K562 (cell line): ENCODE measurements around the gene UFC1. TPM values are rescaled to one million over a fixed set of nuclear protein-coding genes. Genes with fewer than 3 reads are reported as not detected.

Source experiments
- COPS2 ChIP-seq: fragments of 450-650 bp; conservative IDR thresholded peaks from 2 replicates; pipeline ENCODE4 v1.6.1; 2016; ENCODE audit warnings: mild to moderate bottlenecking, moderate library complexity
- CREBBP ChIP-seq: IDR thresholded peaks from one replicate; pipeline ENCODE4 v1.6.1; 2012; ENCODE audit warnings: low read depth, mild to moderate bottlenecking, control low read depth, inconsistent platforms, low read length
- DMBX1 ChIP-seq: fragments of 250-450 bp; sonication (Bioruptor Pico); IDR thresholded peaks from 2 replicates; pipeline ENCODE4 v1.8.0; 2022; ENCODE audit warnings: inconsistent platforms, mild to moderate bottlenecking, moderate library complexity, borderline replicate concordance
- ETS2 ChIP-seq: IDR thresholded peaks from 2 replicates; pipeline ENCODE4 v1.6.1; 2016; ENCODE audit warnings: borderline replicate concordance, missing genetic modification characterization, mild to moderate bottlenecking, moderate library complexity, missing compliant biosample characterization; ENCODE audit not compliant: poor library complexity, severe bottlenecking
- ETV5 ChIP-seq: sonication (generic); formaldehyde crosslinking; IDR thresholded peaks from 2 replicates; pipeline ENCODE4 v1.4.0; 2020; ENCODE audit warnings: low read depth, mild to moderate bottlenecking, missing genetic modification reagents
- EZH2 ChIP-seq: IDR thresholded peaks from 2 replicates; pipeline ENCODE4 v1.6.1; 2012; ENCODE audit warnings: low read depth, mild to moderate bottlenecking, inconsistent platforms, low read length, borderline replicate concordance
- KLF13 ChIP-seq: fragments of 450-650 bp; IDR thresholded peaks from 2 replicates; pipeline ENCODE4 v1.6.1; 2016; ENCODE audit warnings: missing genetic modification characterization, low read depth, mild to moderate bottlenecking, missing compliant biosample characterization, moderate library complexity, borderline replicate concordance
- LARP7 ChIP-seq: fragments of 450-650 bp; IDR thresholded peaks from 2 replicates; pipeline ENCODE4 v1.6.1; 2016
- MAFG ChIP-seq: fragments of 450-650 bp; conservative IDR thresholded peaks from 2 replicates; pipeline ENCODE4 v1.6.1; 2016; ENCODE audit warnings: missing genetic modification characterization, missing compliant biosample characterization
- NBN ChIP-seq: fragments of 450-650 bp; IDR thresholded peaks from 2 replicates; pipeline ENCODE4 v1.6.1; 2016; ENCODE audit warnings: low read depth, mild to moderate bottlenecking
- RFX7 ChIP-seq: fragments of 250-450 bp; sonication (Bioruptor Pico); IDR thresholded peaks from 2 replicates; pipeline ENCODE4 v1.5.1; 2021; ENCODE audit warnings: mild to moderate bottlenecking
- RUNX1 ChIP-seq: sonication (generic); IDR thresholded peaks from 2 replicates; pipeline ENCODE4 v1.6.1; 2016; ENCODE audit warnings: antibody characterized with exemption, low read depth
- TBL1XR1 ChIP-seq, 2 experiments: IDR thresholded peaks; 2 replicates each; pipeline ENCODE4 v1.6.1; 2012; ENCODE audit warnings: improper control_type of control experiment in 2 of 2, low read length in 2 of 2, mild to moderate bottlenecking in 1 of 2
- ZNF644 ChIP-seq: fragments of 200-800 bp; sonication (Bioruptor generic); IDR thresholded peaks from 2 replicates; pipeline ENCODE4 v1.6.1; 2016; ENCODE audit warnings: low read depth, missing genetic modification characterization, missing compliant biosample characterization
- polyA plus RNA-seq, 8 experiments: library from polyadenylated mRNA; depleted of rRNA in 4 of 8; stranded (reverse) in 5 of 8; unstranded in 3 of 8; fragments of >200 nt; fragmentation: Nextera tagmentation in 2 of 8; fragmentation: Illumina TruSeq in 1 of 8; extraction: Ambion mirVana in 2 of 8; extraction: Trizol in 1 of 8; gene quantifications; 2 replicates each; pipeline versions ENCODE4 v1.2.1 to v1.2.3, GENCODE V29; 2011 to 2014; ENCODE audit warnings: inconsistent platforms in 1 of 8, missing spikeins in 1 of 8
- total RNA-seq, 7 experiments: library from RNA; depleted of rRNA in 6 of 7; stranded (reverse); fragments of >200 nt in 6 of 7; fragmentation: Illumina TruSeq in 2 of 7; extraction: Trizol in 2 of 7; gene quantifications; 2 replicates each; pipeline versions ENCODE4 v1.2.1 to v1.2.3, GENCODE V29; 2011 to 2021; ENCODE audit warnings: low replicate concordance in 1 of 7
- TF ChIP-seq, protein P1 (sequence below): fragments of 450-650 bp; IDR thresholded peaks from 2 replicates; pipeline ENCODE4 v1.6.1; 2014; ENCODE audit warnings: low read depth, mild to moderate bottlenecking, moderate library complexity, borderline replicate concordance
- TF ChIP-seq, protein P2 (sequence below): fragments of 250-450 bp; sonication (Bioruptor Pico); IDR thresholded peaks from 2 replicates; pipeline ENCODE4 v1.8.0; 2022; ENCODE audit warnings: moderate library complexity, mild to moderate bottlenecking, inconsistent platforms
- TF ChIP-seq, protein P3 (sequence below), 2 experiments: IDR thresholded peaks; 2 replicates each; pipeline ENCODE4 v1.6.1; 2011; ENCODE audit warnings: borderline replicate concordance in 1 of 2, control low read depth in 1 of 2, low read depth in 1 of 2, low read length in 1 of 2, mild to moderate bottlenecking in 1 of 2, mixed read lengths in 1 of 2, moderate library complexity in 1 of 2; ENCODE audit not compliant: insufficient read depth in 1 of 2, insufficient read length in 1 of 2, poor library complexity in 1 of 2, severe bottlenecking in 1 of 2; ENCODE audit errors: extremely low read depth in 1 of 2
- TF ChIP-seq, protein P4 (sequence below): sonication (generic); formaldehyde crosslinking; IDR thresholded peaks from 2 replicates; pipeline ENCODE4 v1.8.0; 2022; ENCODE audit warnings: mild to moderate bottlenecking, missing genetic modification reagents, borderline replicate concordance
- TF ChIP-seq, protein P5 (sequence below): sonication (generic); formaldehyde crosslinking; IDR thresholded peaks from 2 replicates; pipeline ENCODE4 v1.5.0; 2020; ENCODE audit warnings: missing genetic modification reagents

Gene UFC1
- total and polyA plus RNA-seq, 9 of the 15 experiments (the other 6 are each of a cell fraction or from before 2014, with no cell fraction given): 92.8 to 220 (median 161) TPM

DNA sequence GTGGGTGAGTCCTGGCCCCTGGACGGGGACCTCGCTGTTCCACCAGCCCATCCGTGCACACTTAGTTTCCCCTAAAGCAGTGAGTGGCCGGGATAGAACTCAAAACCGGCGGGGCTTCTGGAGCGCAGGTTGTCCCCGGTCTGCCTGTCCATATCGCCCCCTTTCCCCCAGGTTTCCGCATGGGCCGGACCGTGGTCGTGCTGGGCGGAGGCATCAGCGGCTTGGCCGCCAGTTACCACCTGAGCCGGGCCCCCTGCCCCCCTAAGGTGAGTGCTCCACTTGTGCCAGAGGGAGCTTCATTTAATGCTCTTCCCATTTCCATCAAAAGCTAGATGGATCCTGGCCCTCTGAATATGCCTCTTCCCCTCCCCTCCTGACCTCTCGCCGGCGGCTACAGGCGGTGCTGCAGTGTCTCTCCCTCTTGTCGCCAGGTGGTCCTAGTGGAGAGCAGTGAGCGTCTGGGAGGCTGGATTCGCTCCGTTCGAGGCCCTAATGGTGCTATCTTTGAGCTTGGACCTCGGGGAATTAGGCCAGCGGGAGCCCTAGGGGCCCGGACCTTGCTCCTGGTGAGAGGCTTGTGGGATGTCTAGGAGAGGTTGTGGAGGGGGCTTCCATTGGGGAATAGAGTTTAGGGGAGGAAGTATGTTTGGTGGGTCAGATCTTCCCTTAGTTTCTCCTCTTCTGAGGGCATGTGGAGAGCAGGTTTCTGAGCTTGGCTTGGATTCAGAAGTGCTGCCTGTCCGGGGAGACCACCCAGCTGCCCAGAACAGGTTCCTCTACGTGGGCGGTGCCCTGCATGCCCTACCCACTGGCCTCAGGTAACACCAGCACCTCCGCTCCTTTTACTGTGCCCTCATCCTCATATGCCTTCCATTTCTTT, 13.1 kb downstream of the UFC1 start (continued):
- TF ChIP-seq, protein P1, sequence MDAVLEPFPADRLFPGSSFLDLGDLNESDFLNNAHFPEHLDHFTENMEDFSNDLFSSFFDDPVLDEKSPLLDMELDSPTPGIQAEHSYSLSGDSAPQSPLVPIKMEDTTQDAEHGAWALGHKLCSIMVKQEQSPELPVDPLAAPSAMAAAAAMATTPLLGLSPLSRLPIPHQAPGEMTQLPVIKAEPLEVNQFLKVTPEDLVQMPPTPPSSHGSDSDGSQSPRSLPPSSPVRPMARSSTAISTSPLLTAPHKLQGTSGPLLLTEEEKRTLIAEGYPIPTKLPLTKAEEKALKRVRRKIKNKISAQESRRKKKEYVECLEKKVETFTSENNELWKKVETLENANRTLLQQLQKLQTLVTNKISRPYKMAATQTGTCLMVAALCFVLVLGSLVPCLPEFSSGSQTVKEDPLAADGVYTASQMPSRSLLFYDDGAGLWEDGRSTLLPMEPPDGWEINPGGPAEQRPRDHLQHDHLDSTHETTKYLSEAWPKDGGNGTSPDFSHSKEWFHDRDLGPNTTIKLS: no peak
- TF ChIP-seq MAFG (tag) (no peak), CREBBP (no peak), ETS2 (tag) (no peak), DMBX1 (CRISPR knock-in tag) (0 out of 2 replicates have a peak, but pooled peaks have one; percentile 11), EZH2 (no peak), RUNX1 (peak; percentile 28; the same call in 1 of the 2 replicates), TBL1XR1 (IDR thresholded peaks at IDR 0.05; ENCODE audit: low read length in 2 of 2) (no peak), ZNF644 (tag) (no peak), COPS2 (no peak), LARP7 (no peak), ETV5 (0 out of 2 replicates have a peak, but pooled peaks have one; percentile 10), NBN (no peak; the same call in 1 of the 2 replicates), RFX7 (CRISPR knock-in tag) (no peak), KLF13 (tag) (no peak)
- TF ChIP-seq, protein P2, sequence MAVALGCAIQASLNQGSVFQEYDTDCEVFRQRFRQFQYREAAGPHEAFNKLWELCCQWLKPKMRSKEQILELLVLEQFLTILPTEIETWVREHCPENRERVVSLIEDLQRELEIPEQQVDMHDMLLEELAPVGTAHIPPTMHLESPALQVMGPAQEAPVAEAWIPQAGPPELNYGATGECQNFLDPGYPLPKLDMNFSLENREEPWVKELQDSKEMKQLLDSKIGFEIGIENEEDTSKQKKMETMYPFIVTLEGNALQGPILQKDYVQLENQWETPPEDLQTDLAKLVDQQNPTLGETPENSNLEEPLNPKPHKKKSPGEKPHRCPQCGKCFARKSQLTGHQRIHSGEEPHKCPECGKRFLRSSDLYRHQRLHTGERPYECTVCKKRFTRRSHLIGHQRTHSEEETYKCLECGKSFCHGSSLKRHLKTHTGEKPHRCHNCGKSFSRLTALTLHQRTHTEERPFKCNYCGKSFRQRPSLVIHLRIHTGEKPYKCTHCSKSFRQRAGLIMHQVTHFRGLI (CRISPR knock-in tag): no peak
- TF ChIP-seq, protein P3, sequence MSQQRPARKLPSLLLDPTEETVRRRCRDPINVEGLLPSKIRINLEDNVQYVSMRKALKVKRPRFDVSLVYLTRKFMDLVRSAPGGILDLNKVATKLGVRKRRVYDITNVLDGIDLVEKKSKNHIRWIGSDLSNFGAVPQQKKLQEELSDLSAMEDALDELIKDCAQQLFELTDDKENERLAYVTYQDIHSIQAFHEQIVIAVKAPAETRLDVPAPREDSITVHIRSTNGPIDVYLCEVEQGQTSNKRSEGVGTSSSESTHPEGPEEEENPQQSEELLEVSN (IDR thresholded peaks at IDR 0.05; ENCODE audit: borderline replicate concordance in 1 of 2, extremely low read depth in 1 of 2, insufficient read depth in 1 of 2, insufficient read length in 1 of 2, low read depth in 1 of 2, low read length in 1 of 2, poor library complexity in 1 of 2, severe bottlenecking in 1 of 2): peak in 1 of 2 experiments; percentile 91
- TF ChIP-seq, protein P4, sequence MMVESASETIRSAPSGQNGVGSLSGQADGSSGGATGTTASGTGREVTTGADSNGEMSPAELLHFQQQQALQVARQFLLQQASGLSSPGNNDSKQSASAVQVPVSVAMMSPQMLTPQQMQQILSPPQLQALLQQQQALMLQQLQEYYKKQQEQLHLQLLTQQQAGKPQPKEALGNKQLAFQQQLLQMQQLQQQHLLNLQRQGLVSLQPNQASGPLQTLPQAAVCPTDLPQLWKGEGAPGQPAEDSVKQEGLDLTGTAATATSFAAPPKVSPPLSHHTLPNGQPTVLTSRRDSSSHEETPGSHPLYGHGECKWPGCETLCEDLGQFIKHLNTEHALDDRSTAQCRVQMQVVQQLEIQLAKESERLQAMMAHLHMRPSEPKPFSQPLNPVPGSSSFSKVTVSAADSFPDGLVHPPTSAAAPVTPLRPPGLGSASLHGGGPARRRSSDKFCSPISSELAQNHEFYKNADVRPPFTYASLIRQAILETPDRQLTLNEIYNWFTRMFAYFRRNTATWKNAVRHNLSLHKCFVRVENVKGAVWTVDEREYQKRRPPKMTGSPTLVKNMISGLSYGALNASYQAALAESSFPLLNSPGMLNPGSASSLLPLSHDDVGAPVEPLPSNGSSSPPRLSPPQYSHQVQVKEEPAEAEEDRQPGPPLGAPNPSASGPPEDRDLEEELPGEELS (CRISPR knock-in tag): 0 out of 2 replicates have a peak, but pooled peaks have one; percentile 4
- TF ChIP-seq, protein P5, sequence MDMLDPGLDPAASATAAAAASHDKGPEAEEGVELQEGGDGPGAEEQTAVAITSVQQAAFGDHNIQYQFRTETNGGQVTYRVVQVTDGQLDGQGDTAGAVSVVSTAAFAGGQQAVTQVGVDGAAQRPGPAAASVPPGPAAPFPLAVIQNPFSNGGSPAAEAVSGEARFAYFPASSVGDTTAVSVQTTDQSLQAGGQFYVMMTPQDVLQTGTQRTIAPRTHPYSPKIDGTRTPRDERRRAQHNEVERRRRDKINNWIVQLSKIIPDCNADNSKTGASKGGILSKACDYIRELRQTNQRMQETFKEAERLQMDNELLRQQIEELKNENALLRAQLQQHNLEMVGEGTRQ: no peak
